ENCODE data around the gene TLDC2.
A peak's percentile ranks its signal among the peaks of the same experiment; 100 is the strongest.
"Not testable (repeated sequence)": the region's sequence is repeated elsewhere in the genome, so short reads cannot be mapped to it uniquely, and the experiment has no call there.

Gene TLDC2

DNA sequence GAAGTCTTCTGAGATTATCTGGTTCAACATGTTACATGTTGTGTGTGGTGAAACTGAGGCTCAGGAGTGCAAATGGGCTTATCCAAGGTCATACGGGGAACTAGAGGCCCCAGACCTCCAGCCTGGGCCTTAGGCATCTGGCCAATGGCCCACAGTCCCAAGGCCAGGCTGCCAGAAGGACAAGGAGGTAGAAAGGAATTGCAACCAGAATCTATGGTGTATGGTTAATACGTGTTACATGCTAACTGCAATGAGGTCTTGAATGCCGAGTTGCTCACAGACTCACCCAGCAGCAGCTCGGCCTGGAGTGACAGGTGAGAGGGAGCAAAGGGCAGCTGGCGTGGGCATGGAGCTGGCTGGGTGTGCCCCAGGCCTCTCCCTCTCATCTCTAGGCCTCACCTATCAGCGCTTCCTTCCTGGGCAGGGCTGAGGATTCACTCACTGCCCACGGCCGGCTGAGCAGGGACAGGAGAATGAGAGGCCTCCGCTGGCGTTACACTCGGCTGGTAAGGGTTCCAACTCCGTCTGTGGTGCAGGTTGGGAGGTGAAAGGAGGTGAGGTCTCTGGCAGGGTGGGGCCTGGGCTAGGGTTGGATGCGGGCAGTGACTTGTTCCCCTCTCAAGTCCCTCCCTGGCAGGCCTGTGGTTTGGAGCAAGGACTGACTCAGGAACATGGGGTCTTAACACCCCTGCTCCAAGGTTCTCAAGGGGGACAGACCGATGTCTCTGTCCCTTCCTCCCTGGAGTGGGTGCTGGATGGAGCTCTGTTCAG, at the start of gene TLDC2:
Gene TLDC2 (plus strand): TSS at position 437 of the 771 bp plus-strand sequence. CDS start 37 bp downstream, at position 474.
- H3K9me3 Mint-ChIP-seq: no peaks in the 10 kb centered on the region
- no peak for DNase-seq
- no peak within 1 kb of the TSS for H3K27ac Mint-ChIP-seq
- no peaks in the 10 kb centered on the region for H3K36me3 Mint-ChIP-seq (ENCODE audit: low read depth)
- no peak within 1 kb of the TSS for H3K4me3 Mint-ChIP-seq
- H3K27me3 Mint-ChIP-seq: no peaks in the 10 kb centered on the region
- no peaks in the 10 kb centered on the region for H3K4me1 Mint-ChIP-seq (ENCODE audit: low read depth)

DNA sequence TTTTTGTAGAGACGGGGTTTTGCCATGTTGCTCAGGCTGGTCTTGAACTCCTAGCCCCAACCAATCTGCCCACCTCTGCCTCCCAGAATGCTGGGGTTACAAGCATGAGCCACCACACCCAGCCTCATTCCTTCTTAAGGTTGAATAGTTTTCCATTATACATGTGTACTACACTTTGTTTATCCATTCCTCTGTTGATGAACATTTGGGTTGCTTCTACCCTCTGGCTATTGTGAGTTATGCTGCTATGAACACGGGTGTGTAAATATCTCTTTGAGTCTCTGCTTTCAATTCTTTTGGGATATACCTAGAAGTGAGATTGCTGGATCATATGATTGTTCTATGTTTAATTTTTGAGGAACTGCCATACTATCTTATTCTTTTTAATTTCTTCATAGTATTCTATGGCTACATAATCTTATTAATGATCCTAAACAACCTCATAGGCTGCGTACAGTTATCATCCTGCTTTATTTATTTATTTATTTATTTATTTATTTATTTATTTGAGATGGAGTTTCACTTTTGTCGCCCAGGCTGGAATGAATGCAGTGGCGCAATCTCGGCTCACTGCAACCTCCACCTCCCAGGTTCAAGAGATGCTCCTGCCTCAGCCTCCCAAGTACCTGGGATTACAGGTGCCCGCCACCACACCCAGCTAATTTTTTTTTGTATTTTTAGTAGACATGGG, 49.2 kb upstream of the TLDC2 start:
- H3K9me3 Mint-ChIP-seq: no peaks in the 10 kb centered on the region
- no peaks in the 10 kb centered on the region for H3K4me1 Mint-ChIP-seq (ENCODE audit: low read depth)
- H3K27me3 Mint-ChIP-seq: no peaks in the 10 kb centered on the region
- H3K27ac Mint-ChIP-seq: no peak overlapping the region
- no peak for DNase-seq
- H3K4me3 Mint-ChIP-seq: no peak overlapping the region
- H3K36me3 Mint-ChIP-seq (ENCODE audit: low read depth): no peaks in the 10 kb centered on the region

DNA sequence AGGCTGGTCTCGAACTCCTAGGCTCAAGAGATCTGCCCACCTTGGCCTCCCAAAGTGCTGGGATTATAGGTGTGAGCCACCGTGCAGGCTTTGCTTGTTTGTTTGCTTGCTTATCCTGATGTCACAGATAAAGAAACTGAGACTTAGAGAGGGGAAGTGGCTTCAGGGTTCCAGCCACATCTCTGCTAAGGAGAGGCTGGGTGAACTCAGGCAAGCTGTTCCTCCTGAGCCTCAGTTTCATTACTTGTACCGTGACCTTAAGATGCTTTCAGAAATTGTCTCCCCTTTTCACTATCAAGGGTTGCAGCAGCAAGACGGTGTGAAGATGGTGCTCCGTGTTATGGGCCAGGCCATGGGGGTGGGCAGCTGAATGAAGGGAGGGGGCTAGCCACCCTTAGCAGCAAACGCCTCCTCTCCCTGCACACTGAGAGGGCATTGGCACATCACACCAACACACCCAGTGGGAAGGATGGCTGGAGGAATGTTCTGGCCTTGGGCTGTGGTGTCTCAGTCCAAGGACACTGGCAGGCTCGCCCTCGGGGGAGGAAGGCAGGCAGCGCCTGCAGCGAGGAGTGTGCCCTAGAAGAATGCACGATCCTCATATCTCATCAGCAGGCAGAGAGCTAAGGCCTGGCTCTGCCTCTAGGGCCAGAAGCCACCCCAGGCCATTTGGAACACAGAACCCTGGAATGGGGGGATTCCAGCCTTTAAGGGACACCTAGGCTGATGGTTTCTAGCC, 48.2 kb upstream of the TLDC2 start:
- Mint-ChIP-seq H3K4me3 (no peak overlapping the region), H3K36me3 (ENCODE audit: low read depth) (no peaks in the 10 kb centered on the region), H3K9me3 (no peaks in the 10 kb centered on the region), H3K27ac (no peak overlapping the region), H3K27me3 (no peaks in the 10 kb centered on the region), H3K4me1 (ENCODE audit: low read depth) (no peaks in the 10 kb centered on the region)
- no peak for DNase-seq

DNA sequence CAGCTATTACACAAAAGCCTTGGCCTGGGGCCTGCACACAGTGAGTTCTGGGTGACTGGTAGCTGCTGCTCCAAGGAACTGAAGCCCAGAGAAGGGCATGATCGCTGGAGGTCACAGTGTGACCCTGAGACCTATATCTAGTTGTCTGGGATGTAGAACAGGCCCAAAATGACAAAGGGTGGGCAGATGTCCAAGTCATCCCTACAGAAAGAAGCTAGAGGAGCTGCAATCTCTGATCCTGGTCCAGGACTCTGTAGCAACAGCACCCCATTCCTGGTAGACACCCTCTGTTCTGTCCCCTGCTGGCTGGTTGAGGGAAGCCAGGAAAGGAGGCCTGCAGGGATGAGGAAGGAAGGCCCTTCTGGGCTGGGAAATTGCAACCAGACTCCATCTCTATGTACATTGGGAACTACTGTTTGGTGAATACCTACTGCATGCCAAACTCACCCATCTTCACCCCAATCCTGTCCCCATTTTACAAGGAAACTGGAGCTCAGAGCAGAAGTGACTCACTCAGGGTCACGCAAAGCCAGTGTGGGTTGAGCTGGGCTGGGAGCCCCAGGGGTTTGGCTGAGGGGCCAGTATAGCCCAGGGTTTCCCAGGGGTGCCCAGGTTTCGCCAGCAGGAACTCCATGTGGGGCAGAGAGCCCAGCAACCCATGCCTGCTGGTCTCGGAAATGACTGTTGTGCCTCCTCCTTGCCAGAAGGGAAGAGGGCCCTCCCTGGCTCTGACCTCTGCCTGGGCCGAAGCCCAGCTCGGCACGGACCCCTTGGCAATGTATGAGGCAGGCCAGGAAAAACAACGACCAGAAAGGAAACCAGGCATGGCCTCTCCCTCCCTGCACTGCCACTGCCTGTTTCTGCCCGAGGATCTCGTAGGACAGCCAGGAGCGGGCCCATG, 44.9 kb upstream of the TLDC2 start:
- Mint-ChIP-seq H3K36me3 (ENCODE audit: low read depth) (no peaks in the 10 kb centered on the region), H3K4me1 (ENCODE audit: low read depth) (peaks cover 10% of the 10 kb centered on the region), H3K27ac (no peak overlapping the region), H3K27me3 (no peaks in the 10 kb centered on the region), H3K9me3 (no peaks in the 10 kb centered on the region), H3K4me3 (no peak overlapping the region)
- no peak for DNase-seq

DNA sequence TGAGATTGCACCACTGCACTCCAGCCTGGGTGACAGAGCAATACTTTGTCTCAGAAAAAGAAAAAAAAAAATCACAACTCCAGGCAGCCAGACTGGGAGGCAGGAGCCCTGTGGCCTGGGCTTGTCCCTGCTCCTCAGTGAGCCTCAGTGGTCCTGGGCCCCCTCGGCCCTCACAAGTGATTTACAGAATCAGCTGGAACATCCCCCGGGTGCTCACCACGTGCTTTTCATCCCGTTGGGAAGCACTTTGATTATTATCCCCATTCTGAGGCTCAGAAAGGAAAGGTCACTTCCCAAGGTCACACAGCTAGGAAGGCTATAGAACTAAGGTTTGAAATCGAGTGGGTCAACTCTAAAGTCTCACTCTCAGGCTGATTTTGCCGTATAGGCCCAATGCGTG, 43.1 kb upstream of the TLDC2 start:
- H3K9me3 Mint-ChIP-seq: no peaks in the 10 kb centered on the region
- H3K27ac Mint-ChIP-seq: no peak overlapping the region
- no peaks in the 10 kb centered on the region for H3K36me3 Mint-ChIP-seq (ENCODE audit: low read depth)
- no peaks in the 10 kb centered on the region for H3K27me3 Mint-ChIP-seq
- H3K4me1 Mint-ChIP-seq (ENCODE audit: low read depth): peaks cover 15% of the 10 kb centered on the region
- no peak overlapping the region for H3K4me3 Mint-ChIP-seq
- DNase-seq: no peak

DNA sequence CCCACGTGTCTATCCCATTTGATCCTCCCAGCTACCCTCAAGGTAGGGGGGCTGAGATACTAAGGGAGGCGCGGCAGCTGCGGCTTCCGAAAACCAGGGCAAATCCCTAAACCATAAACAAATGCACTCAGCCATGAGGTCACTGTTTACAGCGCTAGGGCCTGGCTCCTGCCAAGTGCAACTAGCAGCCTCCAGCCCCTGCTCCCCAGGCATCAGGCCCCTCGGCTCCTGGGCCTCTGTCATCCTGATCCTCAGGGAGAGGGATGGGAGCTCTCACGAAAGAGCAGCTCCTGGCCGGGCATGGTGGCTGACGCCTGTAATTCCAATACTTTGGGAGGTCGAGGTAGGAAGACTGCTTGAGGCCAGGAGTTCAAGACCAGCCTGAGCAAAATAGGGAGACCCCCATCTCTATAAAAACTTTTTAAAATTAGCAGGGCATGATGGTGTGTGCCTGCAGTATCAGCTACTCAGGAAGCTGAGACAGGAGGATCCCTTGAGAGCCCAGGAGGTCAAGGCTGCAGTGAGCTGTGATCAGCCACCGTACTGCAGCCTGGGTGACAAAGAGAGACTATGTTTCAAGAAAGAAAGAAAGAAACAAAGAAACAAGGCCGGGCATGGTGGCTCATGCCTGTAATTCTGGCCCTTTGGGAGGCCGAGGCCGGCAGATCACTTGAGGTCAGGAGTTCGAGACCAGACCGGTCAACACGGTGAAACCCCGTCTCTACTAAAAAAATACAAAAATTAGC, 42.5 kb upstream of the TLDC2 start:
- Mint-ChIP-seq H3K4me1 (ENCODE audit: low read depth) (peaks cover 15% of the 10 kb centered on the region), H3K27ac (no peak overlapping the region), H3K36me3 (ENCODE audit: low read depth) (no peaks in the 10 kb centered on the region), H3K4me3 (no peak overlapping the region), H3K9me3 (no peaks in the 10 kb centered on the region), H3K27me3 (no peaks in the 10 kb centered on the region)
- DNase-seq: no peak

DNA sequence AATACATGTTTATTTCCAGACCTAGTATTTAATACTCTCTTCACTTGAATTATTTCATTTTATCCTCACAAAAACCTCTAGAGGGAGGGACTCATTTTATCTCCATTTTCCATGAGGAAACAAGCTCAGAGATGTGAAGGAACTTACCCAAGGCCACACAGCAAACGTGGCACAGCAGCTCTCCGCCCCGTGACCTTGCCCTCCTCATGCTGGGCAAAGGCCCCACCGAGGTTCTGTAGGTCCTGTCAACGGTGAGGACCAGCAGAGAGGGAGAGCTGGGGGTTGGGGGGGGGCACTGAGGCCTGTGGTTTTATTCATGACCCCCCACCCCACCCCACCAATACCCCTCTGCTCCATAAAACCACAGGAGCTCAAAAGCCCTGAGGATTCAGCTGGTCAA, 40.9 kb upstream of the TLDC2 start:
- Mint-ChIP-seq H3K9me3 (no peaks in the 10 kb centered on the region), H3K36me3 (ENCODE audit: low read depth) (no peaks in the 10 kb centered on the region), H3K27ac (peak overlapping the region; percentile 71), H3K4me3 (peak overlapping the region; percentile 77), H3K27me3 (no peaks in the 10 kb centered on the region), H3K4me1 (ENCODE audit: low read depth) (peaks cover 15% of the 10 kb centered on the region)
- no peak for DNase-seq

DNA sequence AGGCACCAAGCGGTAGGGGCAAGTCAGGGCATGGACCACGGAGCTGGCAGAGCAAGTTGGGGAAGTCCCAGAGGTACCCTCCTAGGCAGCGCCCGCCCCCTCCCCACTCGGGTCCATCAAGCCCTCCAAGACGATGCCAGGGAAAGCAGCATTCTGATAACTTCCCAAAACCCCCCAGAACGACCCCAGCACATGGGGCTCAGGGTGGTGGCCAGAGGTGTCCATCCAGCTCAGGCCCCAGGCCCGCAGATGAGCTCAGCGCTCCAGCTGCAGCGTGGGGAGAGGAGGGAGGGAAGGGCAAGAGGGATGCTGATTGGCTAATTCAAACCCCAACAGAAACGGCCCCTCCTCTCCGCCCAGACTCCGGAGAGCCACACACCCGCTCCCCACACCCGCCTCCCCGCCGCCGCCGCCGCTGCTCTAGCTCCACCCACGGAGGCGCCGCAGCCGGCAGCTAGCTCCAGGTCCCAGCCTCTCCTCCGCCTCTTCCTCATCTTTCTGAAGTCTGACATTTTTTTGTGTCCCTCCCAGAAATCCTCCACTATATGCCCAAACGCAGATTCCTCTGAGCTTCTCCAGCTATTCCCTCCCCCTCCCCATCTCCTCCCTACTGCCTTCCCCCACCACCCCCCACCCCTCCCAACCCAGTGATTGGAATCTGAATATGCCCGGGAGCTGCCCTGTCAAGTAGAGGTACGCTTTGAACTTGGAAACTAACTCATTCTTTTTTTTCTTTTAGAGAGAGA, 40.3 kb upstream of the TLDC2 start:
- Mint-ChIP-seq H3K36me3 (ENCODE audit: low read depth) (no peaks in the 10 kb centered on the region), H3K4me3 (peak overlapping the region; percentile 77), H3K4me1 (ENCODE audit: low read depth) (peaks cover 15% of the 10 kb centered on the region), H3K27ac (peak overlapping the region; percentile 85), H3K9me3 (no peaks in the 10 kb centered on the region), H3K27me3 (no peaks in the 10 kb centered on the region)
- DNase-seq: peak; percentile 83

DNA sequence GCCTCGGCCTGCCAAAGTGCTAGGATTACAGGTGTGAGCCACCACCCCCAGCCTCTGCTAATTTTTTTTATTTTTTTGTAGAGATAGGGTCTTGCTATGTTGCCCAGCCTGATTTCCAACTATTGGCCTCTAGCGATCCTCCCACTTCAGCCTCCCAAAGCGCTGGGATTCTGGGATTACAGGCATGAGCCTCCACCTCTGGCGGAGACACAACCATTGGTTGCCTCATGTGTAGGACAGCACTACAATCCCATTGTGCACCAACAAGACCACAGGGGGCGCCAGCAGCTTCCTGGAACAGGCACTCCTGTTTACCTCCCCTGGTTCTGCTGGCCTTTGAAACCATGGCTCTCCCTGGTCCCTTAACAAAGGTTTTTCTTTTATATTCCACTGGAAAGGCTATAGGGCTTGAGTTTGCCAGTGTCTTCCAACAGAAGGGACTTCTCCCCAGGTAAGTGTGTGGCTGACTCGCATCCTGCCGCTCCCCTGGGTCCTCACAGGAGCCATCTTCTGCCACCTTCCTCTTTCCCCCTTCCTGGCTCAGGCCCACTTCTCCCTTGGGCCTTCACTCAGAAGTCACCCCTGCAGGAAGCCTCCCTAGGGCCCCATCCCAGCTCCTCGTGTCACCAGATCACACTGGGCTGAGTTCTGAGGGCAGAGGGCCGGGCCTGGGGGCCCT, 39.2 kb upstream of the TLDC2 start:
- H3K9me3 Mint-ChIP-seq: no peaks in the 10 kb centered on the region
- peaks cover 19% of the 10 kb centered on the region for H3K4me1 Mint-ChIP-seq (ENCODE audit: low read depth)
- H3K4me3 Mint-ChIP-seq: peak overlapping the region; percentile 47
- peak overlapping the region; percentile 44 for H3K27ac Mint-ChIP-seq
- no peaks in the 10 kb centered on the region for H3K36me3 Mint-ChIP-seq (ENCODE audit: low read depth)
- peak; percentile 54 for DNase-seq
- H3K27me3 Mint-ChIP-seq: no peaks in the 10 kb centered on the region

DNA sequence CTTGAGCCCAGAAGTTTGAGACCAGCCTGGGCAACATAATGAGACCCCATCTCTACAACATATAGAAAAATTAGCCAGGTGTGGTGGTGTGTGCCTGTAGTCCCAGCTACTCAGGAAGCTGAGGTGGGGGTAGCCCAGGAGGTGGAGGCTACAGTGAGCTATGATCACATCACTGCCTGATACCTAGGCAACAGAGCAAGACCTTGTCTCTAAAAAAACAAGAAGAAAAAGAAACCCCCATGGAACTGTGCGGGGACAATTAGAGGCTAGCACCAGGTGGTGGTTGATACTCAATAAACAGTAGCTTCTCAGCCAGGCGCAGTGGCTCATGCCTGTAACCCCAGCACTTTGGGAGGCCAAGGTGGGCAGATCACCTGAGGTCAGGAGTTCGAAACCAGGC, 37.6 kb upstream of the TLDC2 start:
- peaks cover 26% of the 10 kb centered on the region for H3K4me1 Mint-ChIP-seq (ENCODE audit: low read depth)
- H3K36me3 Mint-ChIP-seq (ENCODE audit: low read depth); H3K27me3 Mint-ChIP-seq; H3K9me3 Mint-ChIP-seq; H3K4me3 Mint-ChIP-seq; H3K27ac Mint-ChIP-seq; DNase-seq: not testable (repeated sequence)

DNA sequence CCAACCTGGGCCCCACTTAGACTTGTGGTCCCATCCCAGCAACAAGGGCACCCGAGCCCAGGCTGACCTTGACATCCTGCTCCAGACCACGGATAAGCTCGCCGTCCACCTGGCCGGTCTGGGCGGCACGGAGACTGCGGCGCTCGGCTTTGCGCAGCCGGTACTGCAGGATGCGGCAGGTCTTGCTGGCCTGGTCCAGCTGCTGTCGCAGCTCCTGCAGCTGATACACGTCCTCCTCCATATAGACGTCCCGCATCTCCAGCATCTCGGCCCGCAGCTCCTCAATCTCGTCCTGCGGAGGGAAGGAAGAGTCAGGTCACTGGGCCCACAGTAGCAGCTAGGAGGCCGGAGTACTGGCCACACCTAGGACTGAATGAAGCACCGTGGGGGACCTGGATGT, 36.8 kb upstream of the TLDC2 start:
- DNase-seq: no peak
- H3K27ac Mint-ChIP-seq: no peak overlapping the region
- H3K36me3 Mint-ChIP-seq (ENCODE audit: low read depth): no peaks in the 10 kb centered on the region
- H3K4me1 Mint-ChIP-seq (ENCODE audit: low read depth): peaks cover 30% of the 10 kb centered on the region
- no peaks in the 10 kb centered on the region for H3K9me3 Mint-ChIP-seq
- no peaks in the 10 kb centered on the region for H3K27me3 Mint-ChIP-seq
- H3K4me3 Mint-ChIP-seq: no peak overlapping the region

DNA sequence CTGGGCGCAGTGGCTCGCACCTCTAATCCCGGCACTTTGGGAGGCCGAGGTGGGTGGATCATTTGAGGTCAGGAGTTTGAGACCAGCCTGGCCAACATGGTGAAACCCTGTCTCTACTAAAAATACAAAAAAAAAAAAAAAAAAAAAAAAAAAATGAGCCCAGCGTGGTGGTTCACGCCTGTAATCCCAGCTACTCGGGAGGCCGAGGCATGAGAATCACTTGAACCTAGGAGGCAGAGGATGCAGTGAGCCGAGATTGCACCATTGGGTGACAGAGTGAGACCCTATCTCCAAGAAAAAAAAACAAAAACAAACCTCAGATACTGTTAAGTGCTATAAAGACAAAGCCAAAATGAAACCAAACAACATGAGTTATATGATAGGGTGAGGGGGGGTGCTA, 34.9 kb upstream of the TLDC2 start:
- not testable (repeated sequence) for H3K36me3 Mint-ChIP-seq (ENCODE audit: low read depth); H3K9me3 Mint-ChIP-seq; H3K27me3 Mint-ChIP-seq; H3K4me3 Mint-ChIP-seq; DNase-seq
- peak overlapping the region; percentile 69 for H3K27ac Mint-ChIP-seq
- peaks cover 21% of the 10 kb centered on the region for H3K4me1 Mint-ChIP-seq (ENCODE audit: low read depth)
